Parathyroid adenoma (tissue), 2 donors: ENCODE measurements around the gene PREX1.

ENCODE experiments used
- H2AFZ ChIP-seq: fragments of 300-600 bp; sonication (generic); one replicate; pipeline ENCODE4 v1.7.0; 2017; ENCODE audit warnings: antibody characterized with exemption, mild to moderate bottlenecking
- H3K27ac ChIP-seq: fragments of 300-600 bp; sonication (generic); one replicate; pipeline ENCODE4 v1.7.0; 2017
- H3K27me3 ChIP-seq: fragments of 300-600 bp; sonication (generic); one replicate; pipeline ENCODE4 v1.7.0; 2017; ENCODE audit warnings: low read length; ENCODE audit not compliant: control insufficient read depth, insufficient read depth
- H3K36me3 ChIP-seq: fragments of 300-600 bp; sonication (generic); one replicate; pipeline ENCODE4 v1.7.0; 2017; ENCODE audit warnings: low read length; ENCODE audit not compliant: control insufficient read depth, insufficient read depth
- H3K4me1 ChIP-seq: fragments of 300-600 bp; sonication (generic); one replicate; pipeline ENCODE4 v1.7.0; 2017; ENCODE audit warnings: control low read depth
- H3K4me2 ChIP-seq: fragments of 300-600 bp; sonication (generic); one replicate; pipeline ENCODE4 v1.7.0; 2017; ENCODE audit warnings: low read length
- H3K4me3 ChIP-seq: fragments of 300-600 bp; sonication (generic); one replicate; pipeline ENCODE4 v1.7.0; 2017; ENCODE audit warnings: low read depth, low read length
- H3K79me2 ChIP-seq: fragments of 300-600 bp; sonication (generic); one replicate; pipeline ENCODE4 v1.7.0; 2017; ENCODE audit warnings: control low read depth
- H3K9ac ChIP-seq: fragments of 300-600 bp; sonication (generic); one replicate; pipeline ENCODE4 v1.7.0; 2017; ENCODE audit warnings: mild to moderate bottlenecking
- H3K9me3 ChIP-seq: fragments of 300-600 bp; sonication (generic); one replicate; pipeline ENCODE4 v1.7.0; 2017; ENCODE audit warnings: low read length; ENCODE audit not compliant: control insufficient read depth
- CTCF ChIP-seq: fragments of 300-600 bp; sonication (generic); IDR thresholded peaks from one replicate; pipeline ENCODE4 v1.7.0; 2017; ENCODE audit warnings: antibody characterized with exemption, mild to moderate bottlenecking
- donor health status: primary hyperparathyroidism.

The PREX1 gene

DNA sequence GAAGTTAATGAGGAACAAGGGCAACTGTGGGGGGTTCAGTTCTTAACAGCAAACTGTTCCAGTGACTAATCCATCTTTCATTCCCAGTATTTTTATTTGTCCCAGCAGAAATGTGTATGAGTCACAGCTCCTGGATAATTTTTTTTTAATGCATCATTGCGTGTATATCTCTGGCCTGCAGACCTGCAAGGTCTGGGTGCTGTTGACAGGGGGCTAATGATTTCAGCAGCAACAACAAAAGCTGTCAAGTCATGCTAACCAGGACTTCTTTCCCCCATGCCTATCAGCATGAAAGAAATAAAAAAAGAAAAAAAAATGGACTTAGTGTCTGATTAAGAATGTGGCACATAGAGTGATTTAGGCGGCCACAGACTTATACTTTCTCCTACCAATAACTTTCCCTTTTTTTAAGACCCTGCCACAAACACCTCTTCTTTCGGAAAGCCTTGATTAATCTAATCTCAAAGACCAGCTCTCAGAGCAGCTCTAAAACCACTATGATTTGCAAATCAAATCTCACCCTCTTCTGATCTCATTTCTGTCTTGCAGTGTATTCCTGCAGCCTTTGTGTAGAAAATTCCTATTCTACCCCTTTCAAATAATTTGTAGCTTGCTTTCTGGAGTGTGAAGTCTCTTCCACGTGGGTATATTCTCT is 14.2 kb upstream of the PREX1 start:
- Histone ChIP-seq H3K4me1 (no peaks in the 10 kb centered on the region), H3K4me3 (no peak overlapping the region), H3K27me3 (no peaks in the 10 kb centered on the region), H3K36me3 (no peaks in the 10 kb centered on the region), H3K9ac (no peak overlapping the region), H3K4me2 (no peak overlapping the region), H2AFZ (no peak overlapping the region), H3K9me3 (no peaks in the 10 kb centered on the region), H3K27ac (no peak overlapping the region), H3K79me2 (no peaks in the 10 kb centered on the region)
- no peak for TF ChIP-seq CTCF

DNA sequence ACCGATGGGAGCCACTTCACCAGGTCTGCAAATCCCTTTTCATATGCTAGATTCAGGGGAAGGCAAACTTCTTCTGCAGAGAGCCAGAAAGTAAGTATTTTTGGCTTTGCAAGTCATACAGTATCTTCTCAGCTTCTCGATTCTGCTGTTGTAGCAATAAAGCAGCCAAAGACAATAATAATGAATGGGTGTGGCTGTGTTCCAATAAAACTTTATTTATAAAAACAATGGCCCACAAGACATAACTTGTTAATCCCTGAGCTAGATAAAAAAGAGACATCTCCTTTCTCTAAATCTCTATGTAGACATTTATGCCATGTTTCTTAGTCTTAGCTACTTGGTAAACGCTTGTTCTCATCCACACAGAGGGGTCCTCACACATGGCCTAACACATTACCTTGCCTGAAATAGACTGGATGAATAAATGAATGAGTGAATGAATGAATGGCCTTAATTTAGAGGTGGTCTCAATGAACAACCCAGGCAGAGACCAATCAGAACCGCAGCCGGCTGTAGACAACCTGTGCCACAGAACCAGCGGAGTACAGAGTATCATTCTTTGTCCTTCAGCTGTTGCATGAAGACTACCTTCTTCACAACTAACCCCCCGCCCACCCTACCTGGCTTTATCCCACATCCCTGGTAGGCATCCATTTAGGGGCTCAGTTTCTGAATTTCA is 13.5 kb upstream of the PREX1 start:
- no peaks in the 10 kb centered on the region for H3K9me3 ChIP-seq
- H3K4me2 ChIP-seq: no peak overlapping the region
- no peak overlapping the region for H2AFZ ChIP-seq
- H3K4me1 ChIP-seq: no peaks in the 10 kb centered on the region
- H3K36me3 ChIP-seq: no peaks in the 10 kb centered on the region
- H3K27ac ChIP-seq: no peak overlapping the region
- no peak for TF ChIP-seq CTCF
- no peak overlapping the region for H3K4me3 ChIP-seq
- H3K9ac ChIP-seq: no peak overlapping the region
- no peaks in the 10 kb centered on the region for H3K27me3 ChIP-seq
- no peaks in the 10 kb centered on the region for H3K79me2 ChIP-seq

DNA sequence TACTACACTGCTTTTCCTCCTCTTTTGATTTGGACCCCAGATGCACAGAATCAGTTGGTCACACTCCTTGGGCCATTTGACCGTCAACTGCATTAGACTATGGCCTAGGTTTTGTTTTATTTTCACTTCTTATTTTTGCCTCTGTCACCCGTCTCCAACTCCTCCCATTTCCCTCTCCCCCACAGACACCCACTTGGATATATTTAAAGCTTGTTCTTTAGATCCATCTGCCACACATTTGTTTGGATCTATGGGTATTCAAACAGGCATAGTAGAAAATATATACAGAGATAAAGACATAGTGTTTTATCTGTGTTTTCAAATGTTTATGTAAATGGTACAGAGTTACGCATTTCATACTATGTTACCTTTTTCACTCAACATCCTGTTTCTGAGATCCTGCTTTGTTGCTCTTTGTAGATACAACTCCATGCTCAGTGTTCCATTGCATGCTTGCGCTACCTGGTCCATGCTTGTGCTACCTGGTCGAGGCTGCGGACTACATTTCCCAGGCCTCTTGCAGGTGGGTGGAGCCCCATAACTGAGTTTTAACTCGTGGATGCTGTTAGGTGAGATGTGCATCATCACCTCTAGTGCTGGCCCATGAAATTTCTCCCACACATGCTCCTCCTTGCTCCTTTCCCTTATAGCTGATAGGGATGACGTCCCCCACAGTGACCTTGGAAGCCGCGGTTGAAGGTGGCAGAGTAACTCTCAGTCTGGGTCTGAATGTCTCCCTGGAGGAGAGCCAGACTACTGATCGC is 11.5 kb upstream of the PREX1 start:
- H3K4me3 ChIP-seq: no peak overlapping the region
- no peak overlapping the region for H3K27ac ChIP-seq
- TF ChIP-seq CTCF: no peak
- no peaks in the 10 kb centered on the region for H3K9me3 ChIP-seq
- H3K9ac ChIP-seq: no peak overlapping the region
- no peaks in the 10 kb centered on the region for H3K36me3 ChIP-seq
- no peaks in the 10 kb centered on the region for H3K27me3 ChIP-seq
- H3K4me2 ChIP-seq: no peak overlapping the region
- no peak overlapping the region for H2AFZ ChIP-seq
- no peaks in the 10 kb centered on the region for H3K79me2 ChIP-seq
- no peaks in the 10 kb centered on the region for H3K4me1 ChIP-seq

DNA sequence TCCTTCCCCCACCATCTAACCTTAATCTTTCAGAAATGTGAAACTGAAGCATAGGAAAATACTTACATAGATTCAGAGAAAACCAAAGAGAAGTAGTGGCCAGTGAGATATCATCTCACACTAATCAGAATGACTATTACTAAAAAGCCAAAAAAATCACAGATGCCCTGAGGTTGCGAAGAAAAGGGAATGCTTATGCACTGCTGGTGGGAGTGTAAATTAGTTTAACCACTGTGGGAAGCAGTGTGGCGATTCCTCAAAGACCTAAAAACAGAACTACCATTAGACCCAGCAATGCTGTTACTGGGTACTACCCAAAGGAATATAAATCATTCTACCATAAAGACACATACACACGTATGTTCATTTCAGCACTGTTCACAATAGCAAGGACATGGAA is 9.2 kb upstream of the PREX1 start:
- TF ChIP-seq CTCF: no peak
- Histone ChIP-seq H2AFZ (no peak overlapping the region), H3K4me1 (no peaks in the 10 kb centered on the region), H3K27ac (no peak overlapping the region), H3K36me3 (no peaks in the 10 kb centered on the region), H3K27me3 (no peaks in the 10 kb centered on the region), H3K79me2 (no peaks in the 10 kb centered on the region), H3K9ac (no peak overlapping the region), H3K4me2 (no peak overlapping the region), H3K9me3 (no peaks in the 10 kb centered on the region), H3K4me3 (no peak overlapping the region)
